HG03135 (cell line): ENCODE results near the gene LRCH1.
"Not testable (repeated sequence)": the region's sequence is repeated elsewhere in the genome, so short reads cannot be mapped to it uniquely, and the experiment has no call there.

Source experiments
- ATAC-seq: cut with Tn5 transposase; IDR thresholded peaks from one replicate; pipeline ENCODE4 v1.9.1; 2021; ENCODE audit warnings: mild to moderate bottlenecking, moderate library complexity; ENCODE audit not compliant: unreplicated experiment

LRCH1 gene

DNA sequence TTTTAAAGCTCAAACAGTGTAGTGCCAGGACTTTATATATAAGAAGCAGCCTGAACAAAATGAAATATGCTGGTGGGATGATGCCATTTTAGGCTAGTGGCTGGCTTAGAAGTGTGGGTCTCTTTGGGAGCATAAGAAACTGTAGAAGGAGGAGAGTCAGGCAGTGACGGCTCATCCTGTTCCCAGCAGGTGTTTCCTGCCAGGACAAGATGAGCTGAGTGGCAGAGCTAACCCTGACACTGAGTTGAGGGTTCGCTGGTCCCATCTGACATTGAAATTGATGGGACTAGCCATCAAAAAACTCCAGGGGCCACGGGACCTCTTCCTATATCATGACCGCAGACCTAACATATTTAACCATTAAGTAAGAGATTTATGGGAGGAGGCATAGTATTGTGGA is 192.7 kb downstream of the LRCH1 start:
- ATAC-seq = no peak

DNA sequence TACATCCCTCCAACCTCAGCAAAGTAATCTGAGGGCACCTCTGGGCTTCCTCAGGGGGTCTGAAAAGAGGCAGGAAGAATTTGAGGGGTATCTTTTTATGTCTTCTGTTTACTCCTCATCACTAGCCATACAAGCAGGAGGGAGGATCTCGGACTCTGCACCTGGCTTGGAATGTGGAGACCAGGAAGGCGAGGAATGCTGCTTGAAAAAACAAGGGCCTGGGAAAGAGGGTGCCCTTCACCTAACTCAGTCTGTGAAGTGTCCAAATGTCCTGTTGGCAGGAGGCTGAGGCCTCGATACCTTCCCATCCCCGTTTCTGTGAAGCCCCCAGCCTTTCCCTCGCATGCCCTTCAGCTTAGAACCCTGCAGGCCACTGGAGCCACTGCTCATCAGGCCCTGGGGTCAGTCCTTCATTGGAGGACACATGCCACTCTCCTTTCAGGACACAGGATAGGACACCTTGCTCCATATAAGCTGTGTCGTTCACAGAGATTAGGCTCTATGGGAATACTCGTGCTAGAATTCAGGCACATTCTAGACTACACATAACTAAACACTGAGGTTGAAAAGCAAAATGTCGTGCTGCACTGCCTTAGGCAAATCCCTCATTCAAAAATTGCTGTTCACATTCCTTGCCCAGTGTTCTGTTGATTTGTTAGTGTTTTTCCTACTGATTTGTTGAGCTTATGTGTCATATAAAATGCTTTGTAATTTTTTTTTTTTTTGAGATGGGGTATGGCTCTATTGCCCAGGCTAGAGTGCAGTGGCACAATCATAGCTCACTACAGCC is 194.3 kb downstream of the LRCH1 start:
- no peak for ATAC-seq

- no peak for ATAC-seq
Observed at GRCh38 chr13:46748300-46748699, 195.3 kb downstream of the LRCH1 start.

- ATAC-seq = no peak
Observed at GRCh38 chr13:46749951-46750350, 197.0 kb downstream of the LRCH1 start.

GRCh38 chr13:46751811-46752635 is 199.1 kb downstream of the LRCH1 start:
- peak; percentile 82 for ATAC-seq

- ATAC-seq = no peak
Observed at GRCh38 chr13:46753137-46753536, 200.2 kb downstream of the LRCH1 start.

DNA sequence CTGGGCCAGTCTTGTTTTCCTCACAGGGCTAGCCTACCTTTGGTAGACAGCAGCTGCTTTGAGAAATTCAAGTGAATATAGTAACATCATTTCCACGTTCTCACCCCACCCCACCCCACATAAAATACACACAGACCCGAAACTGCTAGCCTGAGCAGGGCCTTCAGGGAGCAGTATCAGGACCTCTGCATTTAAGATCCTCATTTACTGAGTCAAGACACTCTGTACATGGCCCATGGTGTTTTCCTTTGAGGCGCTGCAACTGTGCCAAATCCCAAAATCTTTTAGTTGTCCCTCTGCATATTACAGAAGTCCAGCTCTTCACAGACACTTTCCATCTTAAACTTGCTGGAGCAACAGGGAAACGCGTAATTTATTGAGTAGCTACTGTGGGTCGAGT is 200.9 kb downstream of the LRCH1 start:
- ATAC-seq = no peak

DNA sequence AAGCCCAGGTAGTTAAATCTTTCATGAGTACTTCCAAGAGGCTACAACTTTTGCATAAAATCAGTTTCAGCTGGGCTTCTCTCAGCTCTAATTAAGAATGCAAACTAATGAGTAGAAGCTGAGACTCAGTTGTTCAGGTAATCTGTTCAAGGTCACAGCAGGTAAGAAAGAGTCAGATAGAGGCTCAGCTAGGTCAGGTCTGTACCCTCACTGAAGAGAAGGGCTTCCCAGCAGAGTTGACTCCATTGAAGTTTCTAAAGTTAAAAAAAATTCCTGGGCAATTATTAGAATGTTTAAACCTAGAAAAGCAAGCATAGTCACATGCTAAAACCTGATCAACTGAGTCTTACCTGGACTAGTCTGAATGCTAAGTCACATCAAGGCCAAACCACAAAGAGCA is 201.8 kb downstream of the LRCH1 start:
- no peak for ATAC-seq

DNA sequence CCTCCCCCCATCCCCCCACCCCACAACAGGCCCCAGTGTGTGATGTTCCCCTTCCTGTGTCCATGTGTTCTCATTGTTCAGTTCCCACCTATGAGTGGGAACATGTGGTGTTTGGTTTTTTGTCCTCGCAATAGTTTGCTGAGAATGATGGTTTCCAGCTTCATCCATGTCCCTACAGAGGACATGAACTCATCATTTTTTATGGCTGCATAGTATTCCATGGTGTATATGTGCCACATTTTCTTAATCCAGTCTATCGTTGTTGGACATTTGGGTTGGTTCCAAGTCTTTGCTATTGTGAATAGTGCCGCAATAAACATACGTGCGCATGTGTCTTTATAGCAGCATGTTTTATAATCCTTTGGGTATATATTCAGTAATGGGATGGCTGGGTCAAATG is 202.5 kb downstream of the LRCH1 start:
- not testable (repeated sequence) for ATAC-seq

DNA sequence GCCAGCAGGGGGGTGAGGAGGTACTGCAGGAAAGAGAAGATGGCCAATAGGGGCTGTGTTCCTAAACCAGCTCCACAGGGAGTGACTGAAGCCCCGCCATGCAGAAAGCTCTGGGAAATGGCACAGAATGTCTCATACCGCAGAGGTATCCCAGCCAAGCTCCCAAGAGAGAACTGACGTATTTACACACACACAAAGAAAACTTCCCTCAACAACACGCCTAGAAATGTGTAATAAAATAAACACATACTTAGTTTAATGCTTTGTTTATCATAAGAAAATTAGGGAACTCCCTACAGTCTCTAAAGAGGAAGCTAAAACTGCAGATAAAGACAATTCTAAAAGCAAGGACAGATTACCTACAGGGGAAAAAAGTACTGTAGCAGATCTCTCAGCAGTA is 204.0 kb downstream of the LRCH1 start:
- ATAC-seq = no peak

- no peak for ATAC-seq
Observed at GRCh38 chr13:46757640-46758039, 204.7 kb downstream of the LRCH1 start.

GRCh38 chr13:46759846-46760245 is 206.9 kb downstream of the LRCH1 start:
- no peak for ATAC-seq

DNA sequence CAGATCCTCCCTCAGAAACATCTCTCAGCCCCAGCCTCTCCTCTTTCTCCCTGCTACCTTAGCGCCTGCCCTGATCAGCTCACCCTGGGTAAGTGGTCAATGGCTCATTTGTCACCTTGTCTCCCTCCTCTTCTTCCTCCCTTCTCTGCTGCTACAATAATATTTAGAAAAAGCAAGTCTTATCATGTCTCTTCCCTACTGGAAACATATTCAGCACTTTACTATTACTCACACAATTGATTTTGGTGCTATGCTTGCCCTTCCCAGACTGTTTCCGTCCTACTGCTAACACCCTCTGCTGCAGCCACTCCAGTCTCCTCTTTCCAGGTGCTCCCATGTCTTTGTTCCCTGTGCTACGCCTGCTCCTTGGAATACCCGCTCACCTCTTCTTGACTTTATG is 208.2 kb downstream of the LRCH1 start:
- ATAC-seq = no peak

- ATAC-seq = no peak
Observed at GRCh38 chr13:46761866-46762265, 208.9 kb downstream of the LRCH1 start.

DNA sequence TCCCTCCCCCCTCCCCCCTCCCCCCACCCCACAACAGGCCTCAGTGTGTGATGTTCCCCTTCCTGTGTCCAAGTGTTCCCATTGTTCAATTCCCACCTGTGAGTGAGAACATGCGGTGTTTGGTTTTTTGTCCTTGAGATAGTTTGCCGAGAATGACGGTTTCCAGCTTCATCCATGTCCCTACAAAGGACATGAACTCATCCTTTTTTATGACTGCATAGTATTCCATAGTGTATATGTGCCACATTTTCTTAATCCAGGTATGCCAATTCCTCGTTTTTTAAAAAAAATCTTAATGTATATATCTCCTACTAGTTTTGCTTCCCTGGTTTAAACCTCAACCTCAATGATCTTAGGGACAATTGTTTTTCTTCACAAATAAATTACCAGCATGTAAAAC is 217.0 kb downstream of the LRCH1 start:
- ATAC-seq = not testable (repeated sequence)

- no peak for ATAC-seq
Observed at GRCh38 chr13:46771693-46772092, 218.7 kb downstream of the LRCH1 start.

DNA sequence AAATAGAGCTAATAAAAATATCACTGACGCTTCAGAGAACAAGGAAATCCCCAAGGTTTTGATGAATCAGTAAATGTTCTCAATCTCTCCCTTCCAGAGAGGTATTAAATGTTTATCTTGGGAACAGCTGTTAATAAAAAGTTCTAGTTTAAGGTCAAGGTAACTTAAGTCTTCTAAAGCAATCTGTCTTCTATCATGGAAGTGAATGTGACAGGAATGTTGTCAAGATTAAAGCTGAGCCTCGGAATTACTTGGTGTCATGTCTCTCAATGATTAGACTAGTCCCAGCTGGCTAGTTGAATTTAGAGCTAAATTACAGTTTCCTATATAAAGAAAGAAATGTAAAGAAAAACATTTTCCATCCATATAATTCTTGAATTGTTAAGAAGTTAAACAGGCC is 220.6 kb downstream of the LRCH1 start:
- ATAC-seq = no peak

- no peak for ATAC-seq
Observed at GRCh38 chr13:46775385-46776107, 222.6 kb downstream of the LRCH1 start.

GRCh38 chr13:46778095-46778494 is 225.1 kb downstream of the LRCH1 start:
- ATAC-seq = no peak

DNA sequence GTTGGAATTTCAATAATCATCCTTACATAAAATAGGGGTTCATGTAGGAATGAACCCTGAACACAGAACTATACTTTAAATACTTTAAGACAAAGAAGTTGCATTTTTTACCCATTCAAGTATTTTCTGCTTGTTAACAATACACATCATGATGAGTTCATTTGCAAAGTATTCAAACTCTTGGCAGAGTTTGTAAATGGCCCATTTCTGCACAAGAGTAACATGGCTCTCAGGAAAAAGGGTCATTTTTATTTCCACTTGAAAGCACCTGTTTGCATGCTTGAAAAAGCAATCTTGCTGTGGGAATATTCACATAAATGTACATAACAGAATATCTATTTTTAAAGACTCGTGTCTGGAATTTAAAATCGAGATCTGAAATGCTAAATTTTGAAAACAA is 225.9 kb downstream of the LRCH1 start:
- ATAC-seq = no peak

- no peak for ATAC-seq
Observed at GRCh38 chr13:46782066-46782465, 229.1 kb downstream of the LRCH1 start.

DNA sequence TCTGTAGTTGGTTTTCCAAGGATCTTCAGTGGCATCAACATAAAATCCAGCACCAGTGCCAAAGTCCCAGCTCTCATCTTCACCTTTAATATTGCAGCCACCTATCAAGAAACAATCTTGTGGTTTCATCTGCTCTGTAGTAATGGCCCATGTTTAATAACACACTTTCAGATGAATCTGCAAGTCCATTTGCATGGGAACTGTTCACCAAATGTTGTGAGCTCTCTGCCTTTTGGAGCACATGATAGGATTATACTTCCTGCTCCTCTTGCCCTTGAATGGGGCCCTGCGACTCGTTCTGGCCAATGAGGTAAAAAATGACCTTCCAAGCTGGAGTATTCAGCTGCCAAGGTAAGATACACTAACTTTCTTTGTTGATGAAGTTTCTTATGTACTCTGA is 229.7 kb downstream of the LRCH1 start:
- ATAC-seq = no peak
